Activated CD4-positive, alpha-beta T cell treated with anti-CD3 and anti-CD28 coated beads for 24 hours (primary cell): Measurements from ENCODE around the gene CARS2.
"Not testable (repeated sequence)": the region's sequence is repeated elsewhere in the genome, so short reads cannot be mapped to it uniquely, and the experiment has no call there.

Experiments used
- DNase-seq, 2 donors: peaks; one replicate each; pipeline ENCODE4 v3.0.0-alpha.2; 2020; ENCODE audit warnings: low read depth in 2 of 2

The CARS2 gene

GRCh38 chr13:110618780-110619179 lies 87.1 kb downstream of the CARS2 start:
- no peak for DNase-seq

GRCh38 chr13:110618167-110618566 lies 87.7 kb downstream of the CARS2 start:
- DNase-seq = no peak

- no peak for DNase-seq
Measured at GRCh38 chr13:110617321-110618072, 88.4 kb downstream of the CARS2 start.

DNA sequence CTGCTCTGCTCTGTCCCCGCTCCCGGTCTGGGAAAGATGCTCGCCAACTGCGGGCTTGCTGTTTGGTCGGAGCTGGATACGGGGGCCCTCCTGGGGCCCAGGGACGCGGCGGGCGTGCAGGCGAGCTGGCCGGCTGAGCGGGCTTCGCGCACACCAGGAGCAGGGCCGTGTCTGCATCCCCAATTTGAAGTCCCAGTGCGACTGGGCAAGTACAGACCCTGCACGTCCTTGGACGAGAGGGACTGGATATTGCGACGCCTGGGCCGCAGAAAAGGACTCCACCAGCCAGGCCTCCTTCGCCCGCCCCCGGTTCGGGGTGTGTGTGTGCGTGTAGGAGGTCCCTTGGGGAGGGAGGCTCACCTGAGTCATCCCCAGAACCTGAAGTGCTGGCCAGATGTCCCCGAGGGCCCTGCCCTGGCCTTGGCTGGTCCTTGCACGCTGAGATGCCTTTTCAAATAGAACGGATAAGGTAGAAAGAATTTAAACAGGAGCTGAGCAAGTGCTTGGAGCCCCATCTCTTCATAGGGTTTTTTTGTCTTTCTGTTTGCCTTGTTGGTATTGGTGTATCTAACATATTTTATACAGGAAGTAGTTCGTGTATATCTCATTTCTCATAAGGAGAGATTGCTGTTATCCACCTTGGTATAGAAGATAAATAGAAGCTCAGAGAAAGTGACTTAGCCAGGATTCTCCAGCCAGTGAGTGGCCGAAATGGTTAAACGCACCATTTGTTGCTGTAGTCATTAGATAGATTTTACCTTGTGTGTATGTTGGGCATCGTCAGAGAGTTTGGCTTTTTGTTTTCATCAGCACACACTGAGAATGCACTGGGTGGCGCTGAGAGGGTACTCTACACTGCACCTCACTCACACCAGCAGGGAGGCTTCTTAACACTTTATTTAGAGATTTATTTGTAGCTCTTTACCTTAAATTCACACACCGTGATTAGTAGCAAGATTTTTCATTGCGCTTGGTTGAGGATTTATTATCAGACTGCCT lies 89.5 kb downstream of the CARS2 start:
- peak in 1 of 2 donors; percentile 6 for DNase-seq

DNA sequence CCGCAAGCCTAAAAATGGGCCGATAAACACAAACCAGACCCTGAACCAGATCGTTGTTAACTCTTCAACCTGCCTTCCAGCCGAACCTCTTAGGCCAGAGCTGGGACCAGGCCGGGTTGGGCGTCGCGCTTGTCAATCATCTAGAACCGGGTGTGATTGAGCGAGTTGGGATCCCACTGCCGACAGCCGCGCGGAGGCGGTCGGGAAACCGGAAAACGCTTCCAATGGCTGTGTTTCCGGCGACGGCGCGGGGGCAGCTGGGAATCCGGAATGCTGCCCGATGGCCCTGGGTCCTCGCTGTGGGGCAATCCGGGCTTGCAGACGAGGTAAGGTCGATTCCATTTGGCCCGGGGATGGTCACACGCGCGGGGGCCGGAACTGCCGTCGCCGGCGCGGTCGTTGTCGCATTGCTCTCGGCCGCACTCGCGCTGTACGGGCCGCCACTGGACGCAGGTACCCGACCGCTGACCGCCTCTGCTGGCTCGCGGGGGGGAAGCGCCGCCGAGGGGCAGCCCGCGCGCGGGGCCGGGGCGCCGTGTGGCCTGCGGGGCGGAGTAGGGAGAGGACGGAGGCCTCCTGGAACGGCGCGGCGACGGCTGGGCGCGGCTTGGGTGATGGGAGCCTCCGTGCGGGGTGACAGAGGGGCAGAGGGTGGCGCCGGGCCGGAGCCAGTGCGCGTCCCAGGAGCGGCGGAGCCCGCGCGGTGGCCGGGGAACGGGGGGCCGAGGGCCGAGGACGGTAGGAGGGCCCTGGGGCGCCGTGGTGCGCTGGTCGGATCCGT lies 90.4 kb downstream of the CARS2 start, which contains the start of gene NAXD:
TSS of gene NAXD (plus strand) at position 224 of the 781 bp plus-strand sequence. CDS start at position 281, 57 bp downstream.
- DNase-seq = peak; percentile 75 to 78

GRCh38 chr13:110615005-110615321 lies 91.0 kb downstream of the CARS2 start:
- DNase-seq = no peak

DNA sequence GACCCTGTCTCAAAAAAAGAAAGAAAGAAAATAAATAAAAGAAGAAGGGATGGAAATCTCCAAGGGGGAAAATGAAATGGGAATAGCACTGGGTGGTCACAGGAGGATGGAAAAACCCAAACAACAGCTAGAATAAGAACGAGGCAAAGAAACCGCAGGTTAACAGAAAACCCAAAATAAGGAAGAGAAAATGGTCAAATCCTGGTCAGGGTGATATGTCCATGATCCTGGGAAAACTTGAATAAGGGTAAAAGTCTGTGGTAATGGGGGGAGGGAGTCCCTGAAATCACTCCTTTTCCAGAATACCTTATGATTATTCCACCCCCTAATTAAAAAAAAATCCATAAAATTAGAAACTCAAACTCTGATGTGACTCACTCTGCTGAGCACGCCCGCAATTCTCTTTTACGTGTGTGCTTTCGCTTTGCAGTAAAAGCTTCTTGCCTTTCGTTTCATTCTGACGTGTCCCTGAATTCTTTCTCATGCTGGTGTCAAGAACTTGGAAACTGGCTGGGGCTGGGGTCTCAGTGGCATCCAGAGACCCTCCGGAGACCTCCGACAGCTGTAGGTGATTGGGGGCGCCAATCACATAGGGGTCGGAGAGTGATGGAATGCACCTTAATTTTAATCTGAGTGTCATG lies 94.8 kb downstream of the CARS2 start:
- no peak for DNase-seq

DNA sequence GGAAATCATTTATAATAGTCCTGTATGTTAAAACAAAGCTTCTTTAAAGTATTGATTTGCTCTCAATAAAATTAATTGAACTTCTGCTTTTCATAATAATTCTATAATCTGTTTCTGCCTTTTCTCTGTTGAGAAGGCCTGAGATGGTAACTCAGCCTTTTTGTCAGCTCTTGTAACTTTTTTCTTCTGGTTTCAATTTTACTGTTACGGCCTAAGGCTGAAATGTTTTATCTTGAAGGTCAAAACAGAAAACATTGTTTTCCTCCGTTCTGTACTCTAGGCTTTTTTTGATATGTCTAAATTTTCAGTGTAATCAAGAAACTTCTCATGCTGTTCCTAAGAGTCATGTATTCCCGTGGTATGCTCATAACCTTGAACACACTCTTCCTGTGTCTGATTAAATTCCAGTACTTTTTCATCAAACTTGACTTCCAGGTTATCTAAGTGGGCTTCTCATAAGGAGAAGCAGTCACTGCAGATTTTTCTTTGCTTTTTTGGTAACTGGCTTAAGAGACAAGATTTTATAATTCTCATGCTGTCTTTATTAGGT lies 98.2 kb downstream of the CARS2 start:
- DNase-seq = no peak

DNA sequence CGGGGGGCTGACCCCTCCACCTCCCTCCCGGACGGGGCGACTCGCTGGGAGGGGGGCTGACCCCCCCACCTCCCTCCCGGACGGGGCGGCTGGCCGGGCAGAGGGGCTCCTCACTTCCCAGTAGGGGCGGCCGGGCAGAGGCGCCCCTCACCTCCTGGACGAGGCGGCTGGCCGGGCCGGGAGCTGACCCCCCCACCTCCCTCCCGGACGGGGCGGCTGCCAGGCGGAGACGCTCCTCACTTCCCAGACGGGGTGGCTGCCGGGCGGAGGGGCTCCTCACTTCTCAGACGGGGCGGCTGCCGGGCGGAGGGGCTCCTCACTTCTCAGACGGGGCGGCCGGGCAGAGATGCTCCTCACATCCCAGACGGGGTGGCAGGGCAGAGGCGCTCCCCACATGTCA lies 99.6 kb downstream of the CARS2 start:
- DNase-seq = not testable (repeated sequence)

DNA sequence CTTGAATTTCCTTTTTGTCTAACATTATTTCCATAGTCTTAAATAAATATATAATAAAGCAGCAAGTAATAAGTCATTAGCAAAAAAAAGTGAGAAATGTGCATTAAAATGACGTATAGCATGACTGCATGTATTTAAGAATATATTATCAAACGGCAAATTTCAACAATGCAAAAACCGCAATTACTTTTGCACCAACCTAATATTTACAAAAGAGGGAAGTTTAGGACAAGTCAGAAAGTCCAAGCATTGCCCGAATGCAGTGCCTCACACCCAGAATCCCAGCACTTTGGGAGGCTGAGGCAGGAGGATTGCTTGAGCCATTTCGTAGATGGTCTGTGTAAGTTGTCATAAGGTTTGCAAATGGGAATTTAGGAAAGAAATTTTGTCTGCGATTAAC lies 100.8 kb downstream of the CARS2 start:
- no peak for DNase-seq

DNA sequence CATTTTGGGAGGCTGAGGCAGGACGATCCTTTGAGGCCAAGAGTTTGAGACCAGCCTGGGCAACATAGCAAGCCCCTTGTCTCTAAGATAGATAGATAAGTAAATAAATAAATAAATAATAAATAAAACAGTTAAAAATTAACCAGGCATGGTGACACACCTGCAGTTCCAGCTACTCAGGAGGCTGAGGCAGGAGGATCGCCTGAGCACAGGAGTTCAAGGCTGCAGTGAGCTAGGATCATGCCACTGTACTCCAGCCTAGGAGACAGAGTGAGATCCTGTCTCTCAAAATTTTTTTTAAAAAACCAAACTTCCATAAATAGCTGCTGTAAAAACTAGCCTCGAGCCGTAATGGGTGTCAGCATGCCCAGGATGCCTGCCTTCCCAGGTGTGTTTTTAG lies 104.9 kb downstream of the CARS2 start:
- DNase-seq = no peak

DNA sequence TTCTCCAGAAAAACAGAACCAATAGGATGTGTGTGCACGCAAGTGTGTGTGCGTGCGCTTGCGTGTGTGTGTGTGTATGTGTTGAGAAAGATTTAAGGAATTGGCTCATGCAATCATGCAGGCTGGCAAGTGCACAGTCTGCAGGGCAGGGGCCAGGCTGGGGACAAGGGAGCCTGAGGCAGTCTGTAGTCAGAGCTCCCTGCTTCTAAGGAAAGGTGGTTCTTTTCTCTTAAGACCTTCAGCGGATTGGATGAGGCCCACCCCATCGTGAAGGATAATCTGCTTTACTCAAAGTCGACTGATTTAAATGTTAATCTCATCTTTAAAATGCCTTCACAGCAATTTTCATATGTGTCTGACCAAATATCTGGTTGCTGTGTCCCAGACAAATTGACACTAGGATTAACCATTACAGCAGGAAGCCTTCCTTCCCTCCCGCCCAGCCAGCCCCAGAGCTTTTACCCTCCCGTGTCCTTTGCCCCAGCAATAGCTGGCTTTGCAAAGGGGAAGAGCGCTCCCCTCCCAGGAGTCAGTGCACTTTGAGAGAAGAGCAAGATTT lies 105.6 kb downstream of the CARS2 start:
- DNase-seq = no peak

GRCh38 chr13:110597041-110597689 lies 108.8 kb downstream of the CARS2 start:
- DNase-seq = no peak

DNA sequence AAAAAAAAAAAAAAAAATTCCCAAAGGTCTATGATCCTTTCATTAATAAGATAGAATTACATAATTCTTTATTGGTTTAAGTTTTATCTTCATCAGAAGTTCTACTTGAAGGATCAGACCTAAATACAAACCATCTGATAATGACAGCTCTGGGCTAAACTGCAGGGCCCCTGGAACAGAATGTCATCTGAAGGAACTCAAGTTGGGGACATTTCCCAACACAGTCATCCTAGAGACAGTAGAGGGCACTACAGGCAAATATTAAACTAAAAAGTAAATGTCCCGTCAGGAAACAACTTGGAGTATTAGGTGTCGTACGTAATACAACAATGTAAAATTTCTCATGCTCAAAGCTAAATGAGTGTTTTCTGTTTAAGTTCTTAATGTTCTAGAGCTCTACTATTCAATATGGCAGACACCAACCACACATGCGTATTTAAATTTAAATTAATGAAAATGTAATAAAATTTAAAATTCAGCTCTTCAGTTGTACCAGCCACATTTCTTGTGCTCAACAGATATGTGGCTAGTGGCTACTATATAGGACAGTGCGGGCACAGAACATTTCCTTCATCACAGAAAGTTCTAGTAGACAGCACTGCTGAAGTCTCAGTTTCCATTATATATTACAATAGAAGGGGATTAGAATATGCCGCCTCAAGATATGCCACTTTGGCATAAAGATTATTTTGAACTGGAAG lies 112.3 kb downstream of the CARS2 start:
- no peak for DNase-seq

GRCh38 chr13:110592665-110593064 lies 113.3 kb downstream of the CARS2 start:
- no peak for DNase-seq
